Measurements from ENCODE around the gene SEZ6.

DNA sequence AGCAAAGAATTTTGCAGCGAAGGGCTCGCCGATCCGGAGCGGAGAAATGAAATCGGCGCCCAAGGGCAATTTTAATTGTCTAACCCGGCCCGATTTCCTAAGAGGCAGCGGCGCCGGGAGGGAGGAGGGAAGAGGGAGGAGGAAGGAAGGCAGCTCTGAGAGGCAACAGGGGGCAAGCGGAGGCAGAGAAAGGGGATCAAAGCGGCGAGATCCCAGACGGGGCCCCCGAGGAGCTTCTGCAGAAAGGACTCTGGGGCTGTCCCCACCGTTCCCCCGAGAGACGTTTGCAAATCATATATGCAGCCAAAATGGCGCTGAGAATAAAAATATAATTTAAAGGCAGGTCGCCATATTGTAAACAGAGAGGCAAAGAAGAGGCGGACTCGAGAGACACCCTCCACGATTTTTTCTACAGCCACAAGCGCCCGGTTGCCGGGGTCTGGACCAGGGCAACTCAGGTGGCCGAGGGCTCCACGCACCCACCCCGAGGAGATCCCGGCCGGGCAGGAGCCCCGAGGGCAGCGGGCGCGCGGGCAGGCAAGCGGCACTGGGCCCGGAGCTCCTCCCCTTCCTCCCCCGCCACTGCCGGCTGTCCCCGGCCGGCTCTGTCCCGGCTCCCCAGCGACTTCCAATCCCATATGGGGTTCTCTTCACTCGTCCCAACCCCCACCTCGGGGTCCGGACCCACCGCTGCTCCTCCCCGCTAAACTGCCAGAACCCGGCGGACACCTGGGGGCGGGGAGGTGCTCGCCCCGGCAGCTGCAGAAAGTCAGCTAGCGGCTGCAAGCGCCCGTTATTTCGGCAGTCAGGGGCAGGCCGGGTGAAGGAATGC lies 56.4 kb downstream of the SEZ6 start:
- TF ChIP-seq, protein P1, sequence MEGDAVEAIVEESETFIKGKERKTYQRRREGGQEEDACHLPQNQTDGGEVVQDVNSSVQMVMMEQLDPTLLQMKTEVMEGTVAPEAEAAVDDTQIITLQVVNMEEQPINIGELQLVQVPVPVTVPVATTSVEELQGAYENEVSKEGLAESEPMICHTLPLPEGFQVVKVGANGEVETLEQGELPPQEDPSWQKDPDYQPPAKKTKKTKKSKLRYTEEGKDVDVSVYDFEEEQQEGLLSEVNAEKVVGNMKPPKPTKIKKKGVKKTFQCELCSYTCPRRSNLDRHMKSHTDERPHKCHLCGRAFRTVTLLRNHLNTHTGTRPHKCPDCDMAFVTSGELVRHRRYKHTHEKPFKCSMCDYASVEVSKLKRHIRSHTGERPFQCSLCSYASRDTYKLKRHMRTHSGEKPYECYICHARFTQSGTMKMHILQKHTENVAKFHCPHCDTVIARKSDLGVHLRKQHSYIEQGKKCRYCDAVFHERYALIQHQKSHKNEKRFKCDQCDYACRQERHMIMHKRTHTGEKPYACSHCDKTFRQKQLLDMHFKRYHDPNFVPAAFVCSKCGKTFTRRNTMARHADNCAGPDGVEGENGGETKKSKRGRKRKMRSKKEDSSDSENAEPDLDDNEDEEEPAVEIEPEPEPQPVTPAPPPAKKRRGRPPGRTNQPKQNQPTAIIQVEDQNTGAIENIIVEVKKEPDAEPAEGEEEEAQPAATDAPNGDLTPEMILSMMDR (conservative IDR thresholded peaks at IDR 0.05; ENCODE audit: low read depth, low read length): no peak
- no peak for TF ChIP-seq EZH2 (IDR thresholded peaks at IDR 0.05; ENCODE audit: borderline replicate concordance, low read depth, low read length, poor library complexity, severe bottlenecking)
